NCI-H1105 (cell line): ENCODE results near the gene CXCL1.
"Not testable (repeated sequence)": the region's sequence is repeated elsewhere in the genome, so short reads cannot be mapped to it uniquely, and the experiment has no call there.

ENCODE experiments used
- DNase-seq: peaks from one replicate; lab custom pipeline; 2025; lab: John Stamatoyannopoulos, UW

CXCL1 gene

GRCh38 chr4:73883306-73883705, 14.1 kb downstream of the CXCL1 start:
- DNase-seq: no peak

DNA sequence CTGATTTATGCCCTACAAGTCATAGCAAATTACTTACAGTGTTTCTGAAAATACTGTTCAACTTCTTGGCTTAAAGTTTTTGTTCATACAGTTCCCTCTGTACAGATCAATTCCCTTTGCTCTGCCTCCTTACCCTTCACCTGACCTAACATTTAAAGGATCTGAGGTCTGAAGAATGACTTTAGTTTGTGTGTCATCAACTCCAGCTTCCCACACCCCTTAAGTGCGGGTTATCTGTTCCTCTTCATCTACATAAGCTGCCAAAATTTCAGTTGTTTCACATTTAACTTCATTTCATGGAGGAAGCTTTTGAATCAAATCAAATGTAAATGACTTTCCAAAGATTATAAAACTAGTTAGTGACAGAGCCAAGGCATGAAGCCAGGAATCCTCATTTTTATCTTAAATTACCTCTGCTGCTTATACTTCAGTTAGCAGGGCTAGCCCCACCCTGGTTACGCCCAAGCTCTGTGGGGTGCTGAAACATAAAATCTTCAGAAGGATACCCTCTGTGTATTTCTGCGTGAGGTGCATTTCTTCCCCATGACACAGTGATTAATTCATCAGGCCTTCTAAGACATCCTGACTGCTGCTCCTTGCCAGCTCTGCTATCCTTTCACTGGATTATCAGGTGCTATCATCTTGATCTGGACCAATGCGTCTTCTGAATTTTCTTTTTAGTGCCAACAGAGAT, 16.5 kb downstream of the CXCL1 start:
- DNase-seq: no peak

- DNase-seq: no peak
These were observed 22.1 kb downstream of the CXCL1 start for GRCh38 chr4:73891326-73891725.

DNA sequence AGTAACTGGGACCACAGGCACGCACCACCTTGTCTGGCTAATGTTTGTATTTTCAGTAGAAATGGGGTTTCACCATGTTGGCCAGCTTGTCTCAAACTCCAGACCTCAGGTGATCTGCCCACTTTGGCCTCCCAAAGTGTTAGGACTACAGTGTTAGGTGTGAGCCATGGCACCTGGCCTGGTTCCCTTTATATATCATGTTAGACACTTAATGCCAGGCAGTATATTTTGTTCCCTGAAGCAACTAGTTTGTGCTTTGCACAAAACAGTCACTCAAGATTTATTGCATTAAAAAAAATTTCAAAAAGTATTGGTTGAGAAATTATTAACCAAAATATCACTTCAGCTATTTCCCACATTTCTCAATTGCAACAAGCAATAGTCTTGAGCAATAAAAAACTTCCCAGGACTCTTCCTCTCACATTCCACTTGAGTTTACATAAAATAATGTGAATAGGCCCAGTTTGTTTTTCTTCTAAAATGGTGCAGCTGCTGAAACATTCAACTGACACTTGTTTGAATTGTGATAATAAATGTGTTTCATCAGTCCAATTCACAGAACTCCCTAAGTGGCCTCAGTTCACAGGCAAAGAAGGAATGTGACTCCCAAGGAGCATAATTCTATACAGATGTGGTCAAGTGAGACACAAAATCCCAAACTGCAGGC, 22.7 kb downstream of the CXCL1 start:
- no peak for DNase-seq

DNA sequence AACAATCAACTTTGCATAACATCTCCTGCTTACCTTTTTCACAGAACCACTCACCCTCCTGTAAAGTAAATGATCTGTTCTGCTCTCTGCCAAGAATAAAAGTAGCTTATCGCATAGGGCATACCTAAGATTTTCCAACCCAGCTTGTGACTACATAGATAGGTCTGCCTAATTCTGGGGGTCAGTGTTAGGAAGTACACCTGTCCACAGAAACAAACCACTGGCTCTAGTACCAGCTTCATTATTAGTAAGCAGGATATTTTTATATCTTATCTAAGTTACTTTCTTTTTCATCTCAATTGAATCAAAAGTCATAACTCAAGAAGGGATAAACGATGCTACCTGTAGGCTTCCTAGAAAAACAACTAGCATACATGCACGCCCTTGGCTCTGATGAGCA, 23.8 kb downstream of the CXCL1 start:
- no peak for DNase-seq

- DNase-seq: no peak
These were observed 24.8 kb downstream of the CXCL1 start for GRCh38 chr4:73894001-73894400.

GRCh38 chr4:73895201-73896175, 26.3 kb downstream of the CXCL1 start:
- no peak for DNase-seq

DNA sequence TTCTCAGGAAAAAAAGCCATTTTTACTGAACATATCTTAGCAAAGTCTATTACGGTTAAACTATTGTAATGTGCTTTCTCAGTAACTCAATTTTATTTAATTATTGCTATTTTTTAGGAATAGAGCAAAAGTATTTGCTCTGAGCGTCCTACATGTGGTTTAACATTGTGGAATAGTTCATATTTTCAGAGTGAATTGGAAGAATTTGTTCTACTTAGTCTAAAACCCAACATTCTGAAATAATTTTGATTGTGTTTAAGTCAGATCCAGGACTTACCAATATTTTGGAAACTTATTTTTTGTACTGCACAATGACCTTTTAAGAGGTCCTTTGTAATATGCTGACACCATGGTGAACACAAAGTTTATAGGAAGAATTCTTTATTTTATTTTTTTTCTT, 27.2 kb downstream of the CXCL1 start:
- no peak for DNase-seq

- no peak for DNase-seq
These were observed 28.4 kb downstream of the CXCL1 start for GRCh38 chr4:73897380-73898136.

DNA sequence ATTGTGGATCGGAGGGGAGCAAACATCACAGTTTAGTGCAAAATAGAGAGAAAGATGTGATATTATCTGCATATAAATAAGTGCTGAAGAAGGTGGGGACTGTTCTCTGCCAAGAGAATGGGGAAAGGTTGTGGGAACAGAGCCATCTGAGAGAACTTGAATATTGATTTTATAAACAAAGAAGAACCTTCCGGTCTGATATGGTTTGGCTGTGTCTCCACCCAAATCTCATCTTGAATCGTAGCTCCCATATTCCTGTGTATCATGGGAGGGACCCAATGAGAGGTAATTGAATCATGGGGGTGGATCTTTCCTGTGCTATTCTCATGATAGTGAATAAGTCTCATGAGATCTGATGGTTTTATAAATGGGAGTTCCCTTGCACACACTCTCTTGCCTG, 30.1 kb downstream of the CXCL1 start:
- DNase-seq: not testable (repeated sequence)

GRCh38 chr4:73901031-73901430, 31.8 kb downstream of the CXCL1 start:
- DNase-seq: no peak

- no peak for DNase-seq
These were observed 32.9 kb downstream of the CXCL1 start for GRCh38 chr4:73902038-73902637.

DNA sequence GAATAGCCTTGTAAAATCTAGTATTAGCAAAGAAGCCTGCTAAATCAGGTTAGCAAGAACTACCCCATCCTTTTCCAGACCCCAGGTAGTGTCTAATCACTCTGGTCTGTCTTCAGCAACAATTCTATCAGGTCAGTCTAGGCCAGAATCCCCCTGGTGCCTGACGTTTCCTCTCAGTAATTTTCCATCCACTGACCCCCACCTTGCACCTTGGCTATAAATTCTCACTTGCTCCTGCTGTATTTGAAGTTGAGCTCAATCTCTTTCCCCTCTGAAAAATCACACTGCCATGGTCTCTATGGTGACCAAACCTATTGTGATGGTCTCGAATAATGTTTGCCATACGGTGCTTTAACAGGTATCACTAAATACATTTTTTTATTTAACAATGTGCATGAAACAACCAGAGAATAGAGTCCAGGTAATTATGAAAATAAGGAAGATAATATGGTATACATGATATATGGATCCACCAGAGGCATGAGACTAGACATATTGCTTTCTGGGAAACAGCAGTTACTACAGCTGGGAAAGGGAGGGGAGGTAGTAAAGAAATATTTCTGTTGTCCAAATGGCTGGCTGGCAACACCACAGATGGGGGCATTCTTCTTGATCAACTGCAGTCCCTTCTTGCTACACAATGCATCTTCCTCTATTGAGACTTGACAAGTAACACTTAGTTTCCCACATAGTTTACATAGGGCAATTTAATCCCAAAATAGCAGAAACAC, 33.8 kb downstream of the CXCL1 start:
- DNase-seq: no peak

DNA sequence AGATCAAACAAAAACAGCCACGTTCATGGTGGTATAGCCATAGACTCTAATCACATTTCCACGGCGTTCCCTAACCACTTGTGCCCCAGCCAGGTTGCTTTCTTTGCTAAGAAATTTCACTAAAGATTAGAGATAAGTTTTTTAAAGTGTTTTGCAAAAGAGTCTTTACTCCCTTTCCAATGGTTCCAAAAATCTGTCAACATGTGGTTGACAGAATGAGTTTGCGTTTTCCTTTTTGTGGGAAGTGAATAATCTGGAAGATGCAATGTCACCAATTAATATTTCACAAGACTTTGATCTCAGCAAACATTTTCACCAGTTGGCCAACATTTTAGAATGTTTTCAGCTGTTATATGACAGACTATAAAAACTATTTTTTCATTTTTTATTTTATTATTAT, 35.3 kb downstream of the CXCL1 start:
- no peak for DNase-seq

DNA sequence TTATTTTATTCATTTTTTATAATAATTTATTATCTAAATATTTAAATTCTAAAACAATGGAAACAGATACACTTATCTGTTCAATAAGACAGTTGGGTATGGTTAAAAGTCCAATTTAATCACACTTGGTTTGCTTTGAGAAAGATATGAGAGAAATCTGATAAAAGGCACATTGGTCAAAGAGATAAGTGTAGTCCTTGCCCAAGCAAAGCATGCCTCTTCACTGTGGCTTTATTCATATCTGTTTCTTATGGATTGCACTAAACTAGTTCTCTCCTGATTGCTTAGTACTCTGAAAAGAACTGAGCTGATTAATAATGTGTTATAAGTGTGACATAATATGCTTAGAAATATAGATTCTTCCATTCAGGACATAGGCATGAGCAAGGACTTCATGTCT, 39.8 kb downstream of the CXCL1 start:
- no peak for DNase-seq

GRCh38 chr4:73911746-73912145, 42.6 kb downstream of the CXCL1 start:
- no peak for DNase-seq

GRCh38 chr4:73912191-73912590, 43.0 kb downstream of the CXCL1 start:
- DNase-seq: no peak

GRCh38 chr4:73914071-73914470, 44.9 kb downstream of the CXCL1 start:
- DNase-seq: no peak

DNA sequence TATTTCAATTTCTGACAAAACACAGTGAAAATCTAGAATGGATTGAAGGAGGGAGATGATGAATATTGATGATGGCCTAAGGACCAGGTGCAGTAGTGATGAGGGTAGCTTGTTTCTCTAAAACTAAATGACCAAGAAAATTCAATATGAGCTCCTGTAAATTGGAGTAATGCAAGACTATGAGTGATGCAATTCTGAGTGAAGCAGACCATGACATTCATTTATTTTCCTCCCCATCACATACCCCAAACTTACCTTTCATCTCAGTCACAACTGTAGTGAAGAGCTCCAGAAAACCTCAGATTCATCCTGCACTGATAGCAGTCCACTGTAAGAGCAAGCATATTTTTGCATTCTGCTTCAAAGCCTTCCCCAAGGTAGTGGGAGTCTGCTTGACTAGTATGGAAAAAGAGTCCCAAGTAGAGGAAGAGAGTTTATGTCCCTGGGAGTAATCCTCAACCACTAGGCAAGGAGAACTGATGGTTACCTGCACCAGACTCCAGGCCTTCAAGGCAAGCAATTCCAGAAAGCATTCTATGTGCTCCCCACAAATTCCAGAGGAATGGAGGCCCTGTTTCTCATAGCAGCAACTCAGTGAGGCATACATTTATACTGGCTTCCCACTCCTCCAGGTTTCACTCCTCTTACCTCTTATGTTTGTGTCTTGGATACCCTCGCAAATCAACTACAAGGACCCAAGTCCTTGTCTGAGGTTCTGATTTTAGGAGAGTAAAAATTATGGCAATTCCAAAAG, 47.2 kb downstream of the CXCL1 start:
- no peak for DNase-seq

- DNase-seq: no peak
These were observed 47.9 kb downstream of the CXCL1 start for GRCh38 chr4:73917081-73917501.
